K562 (cell line): ENCODE results near the gene GPR78. TPM values are rescaled to one million over a fixed set of nuclear protein-coding genes. Genes with fewer than 3 reads are reported as not detected.

ENCODE experiments used
- ATAC-seq: fragments of 200-7000 bp; cut with Tn5 transposase; 3 replicates; pipeline ENCODE4 v1.9.1; 2020; ENCODE audit warnings: moderate library complexity
- BruUV-seq: library from RNA; stranded (reverse); fragments of 400-500 nt; replicated peaks from 2 replicates; lab custom pipeline; 2021; lab: Mats Ljungman, UMichigan
- CTCF ChIA-PET: fragments of 300-600 bp; formaldehyde crosslinking; extraction: SDS; loops from one replicate; lab custom pipeline; 2021; ENCODE audit warnings: low intra/inter-chr PET ratio; lab: Yijun Ruan, JAX
- POLR2A ChIA-PET: fragments of 300-600, 350-650 bp; sonication (Branson Sonifier 250); formaldehyde crosslinking; extraction: SDS; loops from one replicate; lab custom pipeline; 2021; ENCODE audit warnings: antibody characterized with exemption, inconsistent platforms; lab: Yijun Ruan, JAX
- DNase-seq, 4 experiments: peaks; one replicate each; pipeline versions ENCODE4 v3.0.0 to v3.0.0-alpha.2; 2011 to 2018; ENCODE audit warnings: low spot score in 3 of 4, mixed read lengths in 3 of 4; ENCODE audit errors: extremely low read depth in 1 of 4
- FAIRE-seq: peaks from 2 replicates; lab custom pipeline; 2011; peaks lifted over from hg19 to GRCh38; lab: Jason Lieb, UNC
- H2AFZ ChIP-seq: 2 replicates; pipeline ENCODE4 v1.6.0; 2011; ENCODE audit warnings: low read depth, low read length, control low read depth, inconsistent platforms
- H3K27ac ChIP-seq: fragments of 200-600 bp; 3 replicates; pipeline ENCODE4 v1.8.0; 2011; ENCODE audit warnings: low read depth, mild to moderate bottlenecking, control low read depth, inconsistent platforms, low read length, moderate library complexity, mixed read lengths; ENCODE audit errors: extremely low read depth
- H3K27me3 ChIP-seq, 2 experiments: fragments of 300-600 bp in 1 of 2; 2 replicates in 1 of 2; 3 replicates in 1 of 2; pipeline versions ENCODE4 v1.6.0 to v1.8.0; 2011; ENCODE audit warnings: inconsistent platforms in 2 of 2, low read length in 2 of 2, mild to moderate bottlenecking in 1 of 2, mixed read lengths in 1 of 2, moderate library complexity in 1 of 2; ENCODE audit not compliant: control insufficient read depth in 2 of 2, insufficient read depth in 2 of 2
- H3K36me3 ChIP-seq: fragments of 300-600 bp; 3 replicates; pipeline ENCODE4 v1.8.0; 2011; ENCODE audit warnings: mild to moderate bottlenecking, low read length, inconsistent platforms; ENCODE audit not compliant: control insufficient read depth, insufficient read depth
- H3K4me1 ChIP-seq, 2 experiments: fragments of 200-600 bp in 1 of 2; replicated peaks in 1 of 2; 2 replicates in 1 of 2; 3 replicates in 1 of 2; pipeline versions ENCODE4 v1.5.1 to v1.8.0; 2011; ENCODE audit warnings: inconsistent platforms in 2 of 2, low read length in 2 of 2, mild to moderate bottlenecking in 1 of 2, mixed read lengths in 1 of 2, moderate library complexity in 1 of 2; ENCODE audit not compliant: control insufficient read depth in 2 of 2, insufficient read depth in 2 of 2
- H3K4me2 ChIP-seq: 2 replicates; pipeline ENCODE4 v1.6.1; 2011; ENCODE audit warnings: low read length, control low read depth, inconsistent platforms, mixed read lengths; ENCODE audit not compliant: insufficient read depth
- H3K4me3 ChIP-seq: fragments of 200-600 bp; sonication (generic), shearing (Covaris generic); 2 replicates; pipeline ENCODE4 v1.5.1; 2016; ENCODE audit warnings: control low read depth, inconsistent platforms
- H3K79me2 ChIP-seq: fragments of 200-600 bp; 3 replicates; pipeline ENCODE4 v1.8.0; 2011; ENCODE audit warnings: low read length, inconsistent platforms; ENCODE audit not compliant: control insufficient read depth, insufficient read depth
- H3K9ac ChIP-seq, 2 experiments: 2 replicates each; pipeline versions ENCODE4 v1.6.0 to v1.6.1; 2011; ENCODE audit warnings: low read depth in 2 of 2, low read length in 2 of 2, control low read depth in 1 of 2, inconsistent platforms in 1 of 2, mild to moderate bottlenecking in 1 of 2, mixed read lengths in 1 of 2; ENCODE audit not compliant: insufficient read depth in 1 of 2
- H3K9me1 ChIP-seq: one replicate; pipeline ENCODE4 v1.6.0; 2011; ENCODE audit warnings: inconsistent platforms, mild to moderate bottlenecking, low read length, moderate library complexity; ENCODE audit not compliant: control insufficient read depth, insufficient read depth
- H3K9me3 ChIP-seq: replicated peaks from 2 replicates; pipeline ENCODE4 v1.5.1; 2011; ENCODE audit warnings: low read depth, low read length, inconsistent platforms; ENCODE audit not compliant: control insufficient read depth, insufficient read depth
- H4K20me1 ChIP-seq: replicated peaks from 2 replicates; pipeline ENCODE4 v1.6.1; 2011; ENCODE audit warnings: low read length, inconsistent platforms, mixed read lengths; ENCODE audit not compliant: control insufficient read depth, insufficient read depth
- BCL6 ChIP-seq: fragments of 250-450 bp; sonication (Bioruptor Pico); IDR thresholded peaks from 2 replicates; pipeline ENCODE4 v1.4.0; 2020
- BHLHE40 ChIP-seq: IDR thresholded peaks from 2 replicates; pipeline ENCODE4 v1.6.1; 2011; ENCODE audit warnings: low read length, improper control_type of control experiment
- MIER1 ChIP-seq: fragments of 450-650 bp; IDR thresholded peaks from 2 replicates; pipeline ENCODE4 v1.6.1; 2016; ENCODE audit warnings: antibody characterized with exemption, mild to moderate bottlenecking, low read depth
- MTA1 ChIP-seq: fragments of 450-650 bp; IDR thresholded peaks from 2 replicates; pipeline ENCODE4 v1.6.1; 2017; ENCODE audit warnings: borderline replicate concordance
- SAFB2 ChIP-seq: fragments of 200-400 bp; formaldehyde crosslinking; IDR thresholded peaks from 2 replicates; pipeline ENCODE4 v1.6.1; 2018; ENCODE audit warnings: borderline replicate concordance, low read length, low read depth, moderate library complexity; ENCODE audit not compliant: severe bottlenecking
- ZNF24 ChIP-seq: fragments of 450-650 bp; IDR thresholded peaks from 2 replicates; pipeline ENCODE4 v1.6.1; 2016
- WGBS: fragments of 100-300 bp; shearing (Covaris generic); methylation state at CpG from one replicate; pipeline ENCODE4 v1.1.6; 2016; ENCODE audit warnings: low coverage, mixed read lengths; ENCODE audit not compliant: insufficient coverage; ENCODE audit errors: missing lambda C conversion rate; 5-methylcytosine and 5-hydroxymethylcytosine counted together
- in situ Hi-C: fragments of 300-500 bp; cut with MboI; formaldehyde crosslinking; loops from 4 replicates; pipeline ENCODE4 v1.15.0; 2018; ENCODE audit warnings: inconsistent platforms, mixed read lengths
- intact Hi-C: fragments of 100-400 bp; cut with micrococcal nuclease; formaldehyde crosslinking; loops from 2 replicates; pipeline ENCODE4 v1.14.2; 2022
- polyA plus RNA-seq, 8 experiments: library from polyadenylated mRNA; depleted of rRNA in 4 of 8; stranded (reverse) in 5 of 8; unstranded in 3 of 8; fragments of >200 nt; fragmentation: Nextera tagmentation in 2 of 8; fragmentation: Illumina TruSeq in 1 of 8; extraction: Ambion mirVana in 2 of 8; extraction: Trizol in 1 of 8; gene quantifications; 2 replicates each; pipeline versions ENCODE4 v1.2.1 to v1.2.3, GENCODE V29; 2011 to 2014; ENCODE audit warnings: inconsistent platforms in 1 of 8, missing spikeins in 1 of 8
- total RNA-seq, 7 experiments: library from RNA; depleted of rRNA in 6 of 7; stranded (reverse); fragments of >200 nt in 6 of 7; fragmentation: Illumina TruSeq in 2 of 7; extraction: Trizol in 2 of 7; gene quantifications; 2 replicates each; pipeline versions ENCODE4 v1.2.1 to v1.2.3, GENCODE V29; 2011 to 2021; ENCODE audit warnings: low replicate concordance in 1 of 7

GPR78 gene
- total and polyA plus RNA-seq, 9 of the 15 experiments (the other 6 are each of a cell fraction or from before 2014, with no cell fraction given), result 0.04 to 0.13 (median 0.07) TPM; not detected in 4

- Histone ChIP-seq H3K9me3 (no peaks in the 10 kb centered on the region), H3K79me2 (no peaks in the 10 kb centered on the region), H3K27me3 (0 out of 5 replicates have a peak, but pooled peaks cover 0 to 6% of the 10 kb centered on the region in 2 experiments), H4K20me1 (no peaks in the 10 kb centered on the region), H3K4me1 (peaks cover 0 to 17% of the 10 kb centered on the region in 2 experiments; a peak in 2 of 5 replicates), H3K9me1 (no peaks in the 10 kb centered on the region), H3K9ac (no peak overlapping the region), H2AFZ (no peak overlapping the region), H3K4me2 (no peak overlapping the region), H3K27ac (no peak overlapping the region), H3K36me3 (no peaks in the 10 kb centered on the region), H3K4me3 (no peak overlapping the region)
- intact Hi-C loops, result loop anchor here (10.0 kb wide), 1 partner anchor 306 kb away; no protein-coding TSS in a partner anchor
- CTCF ChIA-PET, result interaction anchor here (0.5 kb wide), 1 partner anchor 232 kb away, joined by 3 read pairs; no protein-coding TSS in a partner anchor
- ATAC-seq (no peak), DNase-seq (no peak), FAIRE-seq (no peak)
- 20% methylated on average over 5 of the region's 5 CpGs for WGBS
- BruUV-seq, result no TSS peak
- in situ Hi-C loops, result no loop called here
- TF ChIP-seq SAFB2 (no peak), BHLHE40 (no peak), MIER1 (no peak), ZNF24 (peak; percentile 88)
- POLR2A ChIA-PET, result no interaction called here
These were observed 28.7 kb downstream of the GPR78 start for GRCh38 chr4:8608714-8609391.

- H3K4me3 ChIP-seq, result no peak overlapping the region
- in situ Hi-C loops, result no loop called here
- no peak overlapping the region for H3K9ac ChIP-seq
- no peaks in the 10 kb centered on the region for H3K9me1 ChIP-seq
- H3K4me1 ChIP-seq, result peaks cover 0 to 14% of the 10 kb centered on the region in 2 experiments; a peak in 2 of 5 replicates
- CTCF ChIA-PET, result no interaction called here
- H3K27ac ChIP-seq, result no peak overlapping the region
- no peaks in the 10 kb centered on the region for H3K79me2 ChIP-seq
- FAIRE-seq, result no peak
- no TSS peak for BruUV-seq
- POLR2A ChIA-PET, result interaction anchor here (0.6 kb wide), 1 partner anchor 558 kb away, joined by 3 read pairs; no protein-coding TSS in a partner anchor
- no peaks in the 10 kb centered on the region for H3K9me3 ChIP-seq
- H3K36me3 ChIP-seq, result no peaks in the 10 kb centered on the region
- 0 out of 5 replicates have a peak, but pooled peaks cover 0 to 6% of the 10 kb centered on the region in 2 experiments for H3K27me3 ChIP-seq
- H2AFZ ChIP-seq, result no peak overlapping the region
- H4K20me1 ChIP-seq, result no peaks in the 10 kb centered on the region
- ATAC-seq, result no peak
- 33% methylated on average over 6 of the region's 6 CpGs for WGBS
- no peak for DNase-seq
- H3K4me2 ChIP-seq, result no peak overlapping the region
- TF ChIP-seq ZNF24, result peak; percentile 75
- no peak for TF ChIP-seq MTA1
- no peak for TF ChIP-seq BCL6
- TF ChIP-seq, all 486 proteins: peak for 1
- intact Hi-C loops, result loop anchor here (10.0 kb wide), 1 partner anchor 305 kb away; no protein-coding TSS in a partner anchor
These were observed 29.2 kb downstream of the GPR78 start for GRCh38 chr4:8609406-8609805.
